Measurements from ENCODE around the gene ADGRG6.

- no peak for TF ChIP-seq CTCF (IDR thresholded peaks at IDR 0.05; ENCODE audit: low read length)
- TF ChIP-seq EZH2 (optimal IDR thresholded peaks at IDR 0.05; ENCODE audit: low read depth, low read length) = no peak
- TF ChIP-seq EZH2phosphoT487 (IDR thresholded peaks at IDR 0.05; ENCODE audit: low read length) = no peak
Observed at GRCh38 chr6:142258757-142259156, 43.0 kb upstream of the ADGRG6 start.

Data from MM.1S (cell line).